CD4-positive, alpha-beta T cell treated with Interleukin-6 at 100 ng/mL for 8 hours (primary cell): Measurements from ENCODE around the gene UGP2.

Experiments used
- DNase-seq: peaks from one replicate; pipeline ENCODE4 v3.0.0-alpha.2; 2020; ENCODE audit warnings: mixed read lengths, low spot score

The UGP2 gene

GRCh38 chr2:63865159-63865799, 23.6 kb downstream of the UGP2 start:
- no peak for DNase-seq

- DNase-seq: no peak
Observed at GRCh38 chr2:63866009-63866709, 24.5 kb downstream of the UGP2 start.

GRCh38 chr2:63870679-63871078, 29.0 kb downstream of the UGP2 start:
- DNase-seq: no peak

GRCh38 chr2:63871864-63872263, 30.2 kb downstream of the UGP2 start:
- DNase-seq: no peak

GRCh38 chr2:63872571-63873328, 31.1 kb downstream of the UGP2 start:
- DNase-seq: no peak

GRCh38 chr2:63874204-63875130, 32.8 kb downstream of the UGP2 start:
- DNase-seq: no peak

GRCh38 chr2:63875131-63875527, 33.4 kb downstream of the UGP2 start:
- no peak for DNase-seq

GRCh38 chr2:63875559-63876245, 34.0 kb downstream of the UGP2 start:
- no peak for DNase-seq

- DNase-seq: no peak
Observed at GRCh38 chr2:63876311-63876710, 34.6 kb downstream of the UGP2 start.

- DNase-seq: no peak
Observed at GRCh38 chr2:63878486-63878885, 36.8 kb downstream of the UGP2 start.

GRCh38 chr2:63879876-63880433, 38.3 kb downstream of the UGP2 start:
- no peak for DNase-seq

GRCh38 chr2:63880625-63881024, 38.9 kb downstream of the UGP2 start:
- DNase-seq: no peak

GRCh38 chr2:63881205-63881604, 39.5 kb downstream of the UGP2 start:
- no peak for DNase-seq

GRCh38 chr2:63882395-63883105, 40.9 kb downstream of the UGP2 start:
- no peak for DNase-seq

- DNase-seq: no peak
Observed at GRCh38 chr2:63886445-63886844, 44.7 kb downstream of the UGP2 start.

- DNase-seq: no peak
Observed at GRCh38 chr2:63888053-63888452, 46.4 kb downstream of the UGP2 start.

- DNase-seq: peak; percentile 15
Observed at GRCh38 chr2:63888490-63889402, 47.0 kb downstream of the UGP2 start.

- DNase-seq: no peak
Observed at GRCh38 chr2:63890678-63891077, 49.0 kb downstream of the UGP2 start.

GRCh38 chr2:63891488-63892030, 49.9 kb downstream of the UGP2 start:
- no peak for DNase-seq
